AG09309 (cell line): Measurements from ENCODE around the gene RETNLB.

Source experiments
- DNase-seq: peaks from one replicate; pipeline ENCODE4 v3.0.0-alpha.2; 2010; ENCODE audit warnings: low read depth
- H3K4me3 ChIP-seq: 2 replicates; pipeline ENCODE4 v1.5.1; 2011; ENCODE audit warnings: mild to moderate bottlenecking, low read depth, low read length, moderate library complexity; ENCODE audit not compliant: control insufficient read depth
- TF ChIP-seq, protein P1 (sequence below): IDR thresholded peaks from 2 replicates; pipeline ENCODE4 v1.5.1; 2011; ENCODE audit warnings: mild to moderate bottlenecking, low read depth, low read length, inconsistent platforms; ENCODE audit not compliant: insufficient read depth, control insufficient read depth; ENCODE audit errors: missing control alignments

The RETNLB gene

DNA sequence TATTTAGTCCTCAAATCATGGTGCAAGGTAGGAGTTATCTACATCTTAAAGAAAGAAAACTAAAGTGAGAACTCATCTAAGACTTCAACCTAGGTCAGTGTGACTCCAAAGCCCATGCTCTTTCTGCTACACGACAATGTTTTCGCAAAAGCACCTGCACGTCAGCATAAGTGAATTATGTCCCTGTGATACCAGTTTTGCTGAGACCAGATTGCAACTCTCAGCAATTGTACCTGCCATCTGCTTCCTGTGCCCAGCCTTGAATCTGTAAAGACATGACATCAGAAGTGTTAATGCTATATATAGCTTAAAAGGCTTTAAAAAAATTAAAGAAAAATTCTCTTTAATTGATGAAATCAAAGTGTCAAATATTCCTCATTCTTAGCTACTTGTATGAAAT is 43.4 kb downstream of the RETNLB start:
- TF ChIP-seq, protein P1, sequence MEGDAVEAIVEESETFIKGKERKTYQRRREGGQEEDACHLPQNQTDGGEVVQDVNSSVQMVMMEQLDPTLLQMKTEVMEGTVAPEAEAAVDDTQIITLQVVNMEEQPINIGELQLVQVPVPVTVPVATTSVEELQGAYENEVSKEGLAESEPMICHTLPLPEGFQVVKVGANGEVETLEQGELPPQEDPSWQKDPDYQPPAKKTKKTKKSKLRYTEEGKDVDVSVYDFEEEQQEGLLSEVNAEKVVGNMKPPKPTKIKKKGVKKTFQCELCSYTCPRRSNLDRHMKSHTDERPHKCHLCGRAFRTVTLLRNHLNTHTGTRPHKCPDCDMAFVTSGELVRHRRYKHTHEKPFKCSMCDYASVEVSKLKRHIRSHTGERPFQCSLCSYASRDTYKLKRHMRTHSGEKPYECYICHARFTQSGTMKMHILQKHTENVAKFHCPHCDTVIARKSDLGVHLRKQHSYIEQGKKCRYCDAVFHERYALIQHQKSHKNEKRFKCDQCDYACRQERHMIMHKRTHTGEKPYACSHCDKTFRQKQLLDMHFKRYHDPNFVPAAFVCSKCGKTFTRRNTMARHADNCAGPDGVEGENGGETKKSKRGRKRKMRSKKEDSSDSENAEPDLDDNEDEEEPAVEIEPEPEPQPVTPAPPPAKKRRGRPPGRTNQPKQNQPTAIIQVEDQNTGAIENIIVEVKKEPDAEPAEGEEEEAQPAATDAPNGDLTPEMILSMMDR, result no peak
- no peak for DNase-seq

DNA sequence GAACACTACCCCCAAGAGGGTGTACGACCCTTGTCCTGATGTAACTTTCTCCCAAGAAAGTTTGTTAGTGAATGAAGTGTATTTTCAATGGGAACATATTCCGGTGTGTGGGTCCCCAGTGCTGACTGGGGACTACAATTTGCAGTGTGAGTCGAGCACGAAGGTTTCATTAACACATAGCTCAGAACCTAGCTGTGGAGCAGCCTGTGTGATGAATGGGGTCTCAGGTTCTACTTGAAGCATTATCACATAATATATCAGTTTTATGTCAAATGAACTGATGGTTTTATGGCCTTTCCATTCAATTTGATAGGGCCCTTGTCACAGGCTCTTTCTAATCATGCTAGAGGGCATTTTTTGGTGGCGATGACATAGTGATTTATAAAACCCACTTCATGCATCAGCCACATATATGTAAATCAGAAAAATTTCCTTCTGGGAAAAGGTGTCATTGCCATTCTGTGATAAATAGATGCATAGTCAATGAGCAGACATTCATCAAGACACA is 44.1 kb downstream of the RETNLB start:
- no peak overlapping the region for H3K4me3 ChIP-seq
- no peak for DNase-seq
- TF ChIP-seq, protein P1, result no peak

More for the DNA sequence above, 43.4 kb downstream of the RETNLB start:
- H3K4me3 ChIP-seq, result no peak overlapping the region
